Endodermal cell (in vitro differentiated cells): ENCODE measurements around the gene MCL1. TPM values are rescaled to one million over a fixed set of nuclear protein-coding genes. Genes with fewer than 3 reads are reported as not detected.

Experiments
- DNase-seq: peaks from one replicate; pipeline ENCODE4 v3.0.0-alpha.2; 2017
- H3K27ac ChIP-seq: 2 replicates; pipeline ENCODE4 v1.5.1; 2013; ENCODE audit warnings: mild to moderate bottlenecking, low read depth, low read length, moderate library complexity
- H3K27me3 ChIP-seq: 2 replicates; pipeline ENCODE4 v1.6.1; 2013; ENCODE audit warnings: mild to moderate bottlenecking, low read length, moderate library complexity; ENCODE audit not compliant: insufficient read depth, control insufficient read depth, poor library complexity, severe bottlenecking
- H3K36me3 ChIP-seq: 2 replicates; pipeline ENCODE4 v1.7.0; 2013; ENCODE audit warnings: mild to moderate bottlenecking, low read length, moderate library complexity; ENCODE audit not compliant: control insufficient read depth, insufficient read depth
- H3K4me1 ChIP-seq: one replicate; pipeline ENCODE4 v1.7.0; 2013; ENCODE audit warnings: low read length; ENCODE audit not compliant: control insufficient read depth, insufficient read depth
- H3K4me3 ChIP-seq: 2 replicates; pipeline ENCODE4 v1.5.1; 2013; ENCODE audit warnings: mild to moderate bottlenecking, low read length, moderate library complexity
- H3K9ac ChIP-seq: 2 replicates; pipeline ENCODE4 v1.6.1; 2013; ENCODE audit warnings: mild to moderate bottlenecking, low read length, moderate library complexity; ENCODE audit not compliant: poor library complexity, severe bottlenecking; ENCODE audit errors: extremely low read depth
- H3K9me3 ChIP-seq: 2 replicates; pipeline ENCODE4 v1.6.1; 2013; ENCODE audit warnings: mild to moderate bottlenecking, low read length, moderate library complexity; ENCODE audit not compliant: control insufficient read depth
- H3K27ac Mint-ChIP-seq: 2 replicates; pipeline ENCODE4 v1.8.0; 2020; ENCODE audit warnings: mixed read lengths
- H3K27me3 Mint-ChIP-seq: 2 replicates; pipeline ENCODE4 v1.8.0; 2021; ENCODE audit warnings: mild to moderate bottlenecking, mixed read lengths; ENCODE audit not compliant: insufficient read depth
- H3K36me3 Mint-ChIP-seq: 2 replicates; pipeline ENCODE4 v1.8.0; 2020; ENCODE audit warnings: low read depth, mixed read lengths
- H3K4me1 Mint-ChIP-seq: 2 replicates; pipeline ENCODE4 v1.8.0; 2020; ENCODE audit warnings: mixed read lengths
- H3K4me3 Mint-ChIP-seq: 2 replicates; pipeline ENCODE4 v1.8.0; 2020; ENCODE audit warnings: mild to moderate bottlenecking, moderate library complexity, mixed read lengths
- H3K9me3 Mint-ChIP-seq: 2 replicates; pipeline ENCODE4 v1.8.0; 2020; ENCODE audit warnings: mild to moderate bottlenecking, mixed read lengths
- CTCF ChIP-seq: fragments of 200-600 bp; sonication (generic); conservative IDR thresholded peaks from 2 replicates; pipeline ENCODE4 v1.5.0; 2021; ENCODE audit warnings: antibody characterized with exemption, mild to moderate bottlenecking
- WGBS, 2 experiments: methylation state at CpG; one replicate each; pipeline versions ENCODE4 v1.1.5 to v1.1.7; 2013; ENCODE audit warnings: missing lambda C conversion rate in 2 of 2, mixed read lengths in 1 of 2; ENCODE audit not compliant: insufficient coverage in 1 of 2, insufficient read length in 1 of 2; 5-methylcytosine and 5-hydroxymethylcytosine counted together
- total RNA-seq, 2 donors: library from RNA; stranded (reverse); fragmentation: NEBNext Ultra II Directional in 1 of 2; extraction: Animal tissue kit (Norgen Biotek cat#: 25700) in 1 of 2; gene quantifications; 2 replicates in 1 of 2; 3 replicates in 1 of 2; pipeline ENCODE4 v1.2.1, GENCODE V29; 2021

MCL1 gene
- total RNA-seq, 2 donors from 2014 or later, result 133 to 173 TPM

- Histone ChIP-seq H3K9me3 (no peaks in the 10 kb centered on the region), H3K27ac (no peak overlapping the region), H3K9ac (no peak overlapping the region), H3K36me3 (peaks cover 7% of the 10 kb centered on the region), H3K4me3 (no peak overlapping the region), H3K4me1 (peaks cover 3% of the 10 kb centered on the region), H3K27me3 (no peaks in the 10 kb centered on the region)
- no peak for DNase-seq
- 36 to 40% methylated on average over 1 of the region's 1 CpG for WGBS, 2 experiments
- no peak overlapping the region for H3K27ac Mint-ChIP-seq
- H3K4me1 Mint-ChIP-seq, result peaks cover 10% of the 10 kb centered on the region
- H3K4me3 Mint-ChIP-seq, result no peak overlapping the region
- H3K9me3 Mint-ChIP-seq, result no peaks in the 10 kb centered on the region
- TF ChIP-seq CTCF, result no peak
- peaks cover 25% of the 10 kb centered on the region for H3K27me3 Mint-ChIP-seq
- peaks cover 2% of the 10 kb centered on the region for H3K36me3 Mint-ChIP-seq
These were observed 27.7 kb downstream of the MCL1 start for GRCh38 chr1:150551784-150552127.

DNA sequence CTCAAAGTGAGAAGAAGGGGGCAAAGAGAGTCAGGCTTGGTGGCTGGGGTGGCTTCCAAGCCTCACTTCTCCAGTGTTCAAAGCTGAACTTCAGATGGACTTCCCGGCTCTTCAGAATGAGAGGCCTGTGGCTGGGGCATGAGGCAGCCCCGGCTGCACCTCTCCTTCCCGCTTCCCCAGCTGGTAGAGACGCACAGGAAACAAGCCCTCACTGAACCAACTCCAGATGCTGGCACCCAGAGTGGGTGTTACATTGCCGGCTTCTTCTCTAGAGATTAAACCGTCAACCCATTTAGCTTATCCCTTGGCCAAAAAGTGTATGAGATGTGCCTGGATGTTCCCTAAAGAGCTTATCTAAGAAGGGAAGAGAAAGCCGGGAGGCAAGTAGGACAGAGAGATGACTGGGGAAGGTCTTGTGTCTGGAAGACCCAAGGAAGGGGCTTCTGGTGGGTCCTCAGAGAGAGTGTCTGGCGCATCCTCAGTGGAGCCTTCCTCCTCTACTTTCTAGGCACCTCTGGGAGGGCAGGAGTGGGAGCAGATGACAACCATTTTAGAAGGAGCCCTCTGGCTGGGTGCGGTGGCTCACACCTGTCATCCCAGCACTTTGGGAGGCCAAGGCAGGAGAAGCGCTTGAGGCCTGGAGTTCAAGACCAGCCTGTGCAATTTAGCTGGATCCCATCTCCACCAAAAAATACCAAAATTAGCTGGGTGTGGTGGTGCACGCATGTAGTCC, 28.2 kb downstream of the MCL1 start:
- Histone ChIP-seq H3K9ac (no peak overlapping the region), H3K9me3 (no peaks in the 10 kb centered on the region), H3K36me3 (peaks cover 7% of the 10 kb centered on the region), H3K4me3 (no peak overlapping the region), H3K27ac (no peak overlapping the region), H3K27me3 (no peaks in the 10 kb centered on the region), H3K4me1 (peaks cover 3% of the 10 kb centered on the region)
- H3K4me1 Mint-ChIP-seq, result peaks cover 5% of the 10 kb centered on the region
- 94 to 95% methylated on average over 6 to 11 of the region's 11 CpGs for WGBS, 2 experiments
- H3K27ac Mint-ChIP-seq, result peak overlapping the region; percentile 13
- peaks cover 2% of the 10 kb centered on the region for H3K36me3 Mint-ChIP-seq
- peaks cover 27% of the 10 kb centered on the region for H3K27me3 Mint-ChIP-seq
- H3K4me3 Mint-ChIP-seq, result no peak overlapping the region
- no peaks in the 10 kb centered on the region for H3K9me3 Mint-ChIP-seq
- peak; percentile 51 for DNase-seq
- TF ChIP-seq CTCF, result no peak

- TF ChIP-seq CTCF, result no peak
- H3K4me3 ChIP-seq, result no peak overlapping the region
- H3K27ac ChIP-seq, result no peak overlapping the region
These were observed 29.0 kb downstream of the MCL1 start for GRCh38 chr1:150550222-150551050.

More at GRCh38 chr1:150550222-150551050, 29.0 kb downstream of the MCL1 start:
- peaks cover 2% of the 10 kb centered on the region for H3K36me3 ChIP-seq
- Mint-ChIP-seq H3K36me3 (no peaks in the 10 kb centered on the region), H3K4me1 (peaks cover 6% of the 10 kb centered on the region), H3K27me3 (peaks cover 27% of the 10 kb centered on the region), H3K27ac (no peak overlapping the region), H3K9me3 (no peaks in the 10 kb centered on the region), H3K4me3 (no peak overlapping the region)
- H3K27me3 ChIP-seq, result no peaks in the 10 kb centered on the region
- no peak overlapping the region for H3K9ac ChIP-seq
- 87 to 91% methylated on average over 9 to 22 of the region's 22 CpGs for WGBS, 2 experiments
- peaks cover 3% of the 10 kb centered on the region for H3K4me1 ChIP-seq
- no peaks in the 10 kb centered on the region for H3K9me3 ChIP-seq
- peak; percentile 58 for DNase-seq
